ENCODE results near the gene GPR153.

GRCh38 chr1:6241107-6241886 is 19.6 kb downstream of the GPR153 start:
- no peak for TF ChIP-seq CTCF (IDR thresholded peaks at IDR 0.05; ENCODE audit: low read depth, low read length)
- no peak for TF ChIP-seq EZH2phosphoT487 (IDR thresholded peaks at IDR 0.05; ENCODE audit: low read depth)

Data from OCI-LY3 (cell line).